Measurements from ENCODE around the gene POC1B.

POC1B gene

GRCh38 chr12:89497467-89497866, 28.4 kb downstream of the POC1B start:
- DNase-seq (ENCODE audit: low read depth in 1 of 2, low spot score in 1 of 2): no peak

- no peak for DNase-seq (ENCODE audit: low read depth in 1 of 2, low spot score in 1 of 2)
Observed at GRCh38 chr12:89497005-89497404, 28.8 kb downstream of the POC1B start.

GRCh38 chr12:89494411-89495231, 31.2 kb downstream of the POC1B start:
- DNase-seq (ENCODE audit: low read depth in 1 of 2, low spot score in 1 of 2): peak; percentile 37 to 64

DNA sequence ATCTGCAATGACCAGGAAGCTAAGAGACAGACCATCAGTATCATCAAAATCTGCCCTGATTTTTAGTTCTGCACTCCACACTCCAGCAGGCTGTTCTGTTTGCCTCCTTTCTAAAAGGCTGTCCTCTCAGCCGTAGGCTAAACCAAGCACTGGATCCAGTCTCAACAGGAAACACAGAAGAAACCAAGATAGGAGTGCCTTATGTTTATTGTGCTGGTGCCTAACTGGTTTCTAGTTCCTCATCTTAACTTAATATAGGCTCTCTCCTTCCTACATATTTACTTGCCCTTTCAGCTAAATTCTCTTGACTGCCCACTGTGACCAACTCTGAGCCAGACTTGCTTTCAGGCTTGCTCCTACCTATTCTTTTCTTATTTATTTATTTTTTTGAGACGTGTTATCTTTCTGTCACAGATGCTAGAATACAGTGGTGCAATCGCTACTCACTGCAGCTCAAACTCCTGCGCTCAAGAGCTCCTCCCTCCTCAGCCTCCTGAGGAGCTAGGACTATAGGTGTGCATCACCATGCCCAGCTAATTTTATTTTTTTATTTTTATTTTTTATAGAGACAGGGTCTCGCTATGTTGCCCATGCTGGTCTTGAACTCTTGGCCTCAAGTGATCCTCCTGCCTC, 32.1 kb downstream of the POC1B start:
- DNase-seq (ENCODE audit: low read depth in 1 of 2, low spot score in 1 of 2): no peak

DNA sequence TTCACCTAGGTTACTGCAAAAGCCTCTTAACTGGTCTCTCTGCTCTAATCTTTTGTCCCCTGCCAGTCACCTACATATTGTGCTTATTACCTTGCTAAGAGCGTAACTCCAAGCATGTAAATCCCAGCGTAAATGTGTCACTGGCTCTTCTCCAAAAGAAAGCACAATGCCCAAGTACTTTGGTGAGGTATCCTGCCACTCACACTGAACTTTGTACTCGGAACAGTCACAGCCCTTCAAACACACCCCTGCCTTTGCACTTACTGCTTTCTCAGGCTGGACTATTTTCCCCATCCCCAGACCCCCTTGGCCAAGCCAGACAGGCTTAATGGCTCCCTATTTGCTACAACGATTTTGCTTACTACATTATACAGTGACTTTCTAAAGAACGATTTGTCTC, 33.0 kb downstream of the POC1B start:
- no peak for DNase-seq (ENCODE audit: low read depth in 1 of 2, low spot score in 1 of 2)

DNA sequence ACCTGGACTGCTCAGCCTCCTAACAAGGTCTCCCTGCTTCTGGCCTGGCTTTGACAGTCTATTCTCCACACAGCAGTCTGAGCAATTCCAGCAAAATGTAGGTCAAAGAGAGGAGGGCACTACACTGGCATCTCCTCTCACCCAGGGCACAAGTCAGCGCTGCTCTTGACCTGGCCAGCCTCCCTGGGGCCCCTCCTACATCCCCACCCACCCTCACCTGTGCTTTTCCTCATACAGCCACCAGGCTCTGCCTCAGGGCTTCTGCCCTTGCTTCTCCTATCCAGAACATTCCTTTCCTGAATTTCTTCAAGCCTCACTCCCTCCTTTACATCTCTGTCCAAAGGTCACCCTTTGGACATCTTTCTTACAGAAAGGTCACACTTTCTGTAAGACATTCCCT, 34.9 kb downstream of the POC1B start:
- DNase-seq (ENCODE audit: low read depth in 1 of 2, low spot score in 1 of 2): no peak

GRCh38 chr12:89486264-89486663, 39.6 kb downstream of the POC1B start:
- no peak for DNase-seq (ENCODE audit: low read depth in 1 of 2, low spot score in 1 of 2)

DNA sequence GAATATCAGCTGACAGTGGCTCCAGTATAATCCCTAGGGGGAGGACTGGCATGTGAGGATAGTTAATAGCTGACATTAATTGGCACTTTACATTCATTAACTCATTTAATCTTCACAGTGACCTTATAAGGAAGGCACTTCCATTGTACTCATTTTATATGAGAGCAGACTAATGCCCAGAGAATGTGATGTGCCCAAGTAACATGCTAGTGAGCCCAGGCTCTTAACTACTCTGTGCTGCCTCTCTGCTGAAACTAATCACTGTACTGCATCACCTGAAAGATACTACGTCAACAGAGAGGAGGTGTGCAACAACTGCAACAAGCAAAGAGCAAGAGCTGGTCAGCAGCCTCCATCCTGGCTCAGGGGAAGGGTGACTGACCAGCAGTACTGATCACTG, 41.4 kb downstream of the POC1B start:
- DNase-seq (ENCODE audit: low read depth in 1 of 2, low spot score in 1 of 2): no peak

DNA sequence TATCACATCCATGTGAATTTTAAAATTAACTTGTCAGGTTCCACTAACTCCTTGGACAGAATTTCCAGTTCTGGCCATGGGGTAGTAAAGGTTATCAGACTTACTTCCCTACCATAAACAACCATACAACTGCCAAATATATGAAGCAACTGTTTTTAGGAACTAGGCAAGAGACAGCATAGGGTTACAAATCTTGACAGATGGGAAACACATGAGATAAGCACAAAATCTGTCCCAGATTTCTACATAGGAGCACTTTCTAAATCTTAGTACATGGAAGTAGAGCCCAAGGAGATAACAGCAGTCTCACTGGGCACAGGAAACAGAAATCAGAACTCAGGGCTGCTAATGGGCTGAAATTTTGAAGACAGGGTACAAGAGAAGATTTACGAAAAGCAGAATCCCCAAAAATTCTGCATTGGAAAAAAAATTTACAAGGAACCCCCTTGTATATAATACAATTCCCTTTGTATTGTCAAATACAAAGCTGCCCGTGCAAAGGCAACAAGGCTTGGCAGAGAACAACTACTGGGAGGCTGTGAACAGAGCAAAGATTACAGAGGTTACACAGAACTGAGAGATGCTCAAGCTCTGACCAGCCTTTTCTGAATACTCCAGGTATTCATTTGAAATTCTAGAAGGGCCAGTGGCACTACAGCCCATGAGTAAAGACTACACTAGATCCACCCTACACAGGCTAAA, 44.5 kb downstream of the POC1B start:
- no peak for DNase-seq (ENCODE audit: low read depth in 1 of 2, low spot score in 1 of 2)

- DNase-seq (ENCODE audit: low read depth in 1 of 2, low spot score in 1 of 2): no peak
Observed at GRCh38 chr12:89479982-89480381, 45.9 kb downstream of the POC1B start.

DNA sequence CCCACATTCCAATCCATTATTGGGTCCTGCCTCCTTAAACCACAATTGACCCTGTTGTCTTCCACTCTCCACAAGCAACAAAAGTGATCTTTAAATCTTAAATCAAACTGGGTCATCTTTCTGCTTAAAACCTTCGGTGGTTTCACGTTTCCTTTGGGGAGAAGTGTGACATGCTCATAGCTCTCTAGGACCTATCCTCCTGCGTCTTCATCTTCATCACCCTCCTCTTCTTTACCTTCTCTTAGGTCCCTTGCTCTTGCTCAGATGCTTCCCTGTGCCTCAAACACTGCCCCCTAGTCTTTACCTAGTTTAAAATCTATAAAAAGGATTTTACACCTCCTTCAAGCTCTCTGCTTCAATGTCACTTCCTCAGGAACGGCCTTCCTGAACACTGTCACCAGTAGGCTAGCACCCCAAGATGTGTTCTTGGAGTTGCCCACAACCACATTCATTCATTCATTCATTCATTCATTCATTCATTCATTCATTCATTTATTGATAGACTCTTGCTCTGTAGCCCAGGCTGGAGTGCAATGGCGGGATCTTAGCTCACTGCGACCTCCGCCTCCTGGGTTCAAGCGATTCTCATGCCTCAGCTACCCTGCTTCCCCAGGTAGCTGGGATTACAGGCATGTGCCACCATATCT, 48.1 kb downstream of the POC1B start:
- DNase-seq (ENCODE audit: low read depth in 1 of 2, low spot score in 1 of 2): no peak

- DNase-seq (ENCODE audit: low read depth in 1 of 2, low spot score in 1 of 2): no peak
Observed at GRCh38 chr12:89476904-89477595, 48.8 kb downstream of the POC1B start.

DNA sequence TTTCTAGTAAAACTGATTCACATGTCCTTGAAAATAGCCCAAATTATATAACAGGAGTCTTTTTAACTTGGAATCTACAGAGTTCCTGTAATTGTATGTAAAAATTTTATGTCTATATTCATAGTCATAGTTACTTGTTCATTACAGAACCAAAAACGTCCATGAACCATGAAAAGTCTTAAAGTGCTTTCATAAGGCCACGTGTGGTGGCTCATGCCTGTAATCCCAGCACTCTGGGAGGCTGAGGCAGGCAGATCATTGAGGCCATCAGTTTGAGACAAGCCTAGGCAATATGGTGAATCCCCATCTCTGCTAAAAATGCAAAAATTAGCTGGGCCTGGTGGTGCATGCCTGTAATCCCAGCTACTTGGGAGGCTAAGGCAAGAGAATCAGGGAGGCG, 49.6 kb downstream of the POC1B start:
- DNase-seq (ENCODE audit: low read depth in 1 of 2, low spot score in 1 of 2): no peak

GRCh38 chr12:89475203-89475990, 50.5 kb downstream of the POC1B start:
- no peak for DNase-seq (ENCODE audit: low read depth in 1 of 2, low spot score in 1 of 2)

GRCh38 chr12:89474615-89475014, 51.2 kb downstream of the POC1B start:
- DNase-seq (ENCODE audit: low read depth in 1 of 2, low spot score in 1 of 2): no peak

GRCh38 chr12:89472508-89472907, 53.3 kb downstream of the POC1B start:
- DNase-seq (ENCODE audit: low read depth in 1 of 2, low spot score in 1 of 2): no peak

DNA sequence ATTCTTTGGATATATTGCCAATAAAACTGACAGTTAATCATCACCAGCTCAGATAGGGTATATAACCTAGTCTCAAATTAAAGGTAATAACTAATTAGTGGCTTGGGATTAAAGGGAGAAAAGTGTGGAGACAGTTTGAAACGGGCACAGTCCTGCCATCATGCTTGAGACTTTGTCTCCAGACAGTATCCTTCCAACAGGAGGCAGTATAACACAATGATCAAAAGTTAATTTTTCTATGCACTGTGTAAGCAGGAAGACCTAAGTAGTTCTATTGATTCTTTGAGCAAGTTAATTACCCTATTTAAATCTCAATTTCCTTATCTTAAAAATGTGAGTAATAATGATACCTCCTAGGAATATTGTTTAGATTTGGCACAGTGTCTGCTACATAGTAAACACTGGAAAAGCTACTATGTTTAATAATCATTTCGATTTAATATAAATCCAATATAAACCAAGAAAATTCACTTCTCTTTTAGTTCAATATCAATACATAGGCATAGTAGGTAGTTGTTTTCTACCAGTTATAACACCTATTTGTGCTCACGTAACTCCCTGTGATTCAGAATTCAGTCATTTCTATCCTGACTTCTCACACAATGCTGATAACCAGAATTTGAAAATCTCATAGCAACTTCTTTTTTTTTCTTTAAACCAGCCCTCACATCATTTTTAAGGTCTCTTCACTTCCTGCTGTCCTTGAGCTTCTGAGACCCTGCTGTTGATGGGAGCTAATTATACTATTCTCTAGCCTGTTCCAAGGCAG, 54.9 kb downstream of the POC1B start:
- DNase-seq (ENCODE audit: low read depth in 1 of 2, low spot score in 1 of 2): no peak

GRCh38 chr12:89469361-89469760, 56.5 kb downstream of the POC1B start:
- DNase-seq (ENCODE audit: low read depth in 1 of 2, low spot score in 1 of 2): no peak

DNA sequence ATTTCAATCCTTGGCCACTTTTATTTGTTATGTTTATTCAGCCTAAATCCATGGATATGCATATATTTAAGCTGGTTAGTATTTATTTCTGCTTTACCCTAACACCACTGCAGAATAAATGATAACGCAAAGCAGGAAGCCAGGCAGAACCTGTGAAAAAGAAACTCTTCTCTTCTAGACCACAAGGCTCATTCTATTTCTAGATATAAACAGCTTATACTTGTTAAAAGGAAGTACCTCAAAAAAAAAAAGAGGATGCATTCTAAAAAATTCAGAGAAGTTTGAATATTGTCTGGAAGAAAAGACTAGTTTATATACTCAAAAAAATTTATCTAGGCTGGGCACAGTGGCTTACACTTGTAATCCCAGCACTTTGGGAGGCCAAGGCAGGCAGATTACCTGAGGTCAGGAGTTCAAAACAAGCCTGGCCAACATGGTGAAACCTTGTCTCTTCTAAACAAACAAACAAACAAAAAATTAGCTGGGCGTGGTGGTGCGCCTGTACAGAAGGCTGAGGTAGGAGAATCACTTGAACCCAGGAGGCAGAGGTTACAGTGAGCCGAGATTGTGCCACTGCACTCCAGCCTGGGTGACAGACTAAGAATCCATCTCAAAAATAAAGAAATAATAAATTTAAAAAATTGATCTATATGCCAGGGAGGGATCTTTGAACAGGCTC, 57.1 kb downstream of the POC1B start:
- no peak for DNase-seq (ENCODE audit: low read depth in 1 of 2, low spot score in 1 of 2)
